T-helper 2 cell treated with Interferon-gamma antibody and Interleukin-4, amounts not matched to agents 5 μg/mL and 100 μg/mL, for 36 hours (primary cell): Measurements from ENCODE around the gene OSBPL10.

ENCODE experiments used
- DNase-seq: peaks from one replicate; pipeline ENCODE4 v3.0.0; 2021; ENCODE audit warnings: low spot score
- H3K27ac Mint-ChIP-seq: one replicate; pipeline ENCODE4 v1.8.0; 2021; ENCODE audit warnings: mild to moderate bottlenecking, mixed read lengths
- H3K27me3 Mint-ChIP-seq: one replicate; pipeline ENCODE4 v1.8.0; 2021; ENCODE audit warnings: low read depth, mixed read lengths
- H3K36me3 Mint-ChIP-seq: one replicate; pipeline ENCODE4 v1.8.0; 2021; ENCODE audit warnings: low read depth, mixed read lengths
- H3K4me1 Mint-ChIP-seq: one replicate; pipeline ENCODE4 v1.8.0; 2021; ENCODE audit warnings: low read depth, mixed read lengths
- H3K4me3 Mint-ChIP-seq: one replicate; pipeline ENCODE4 v1.8.0; 2022; ENCODE audit warnings: mild to moderate bottlenecking, moderate library complexity, mixed read lengths
- H3K9me3 Mint-ChIP-seq: one replicate; pipeline ENCODE4 v1.8.0; 2021; ENCODE audit warnings: mixed read lengths

Gene OSBPL10

GRCh38 chr3:31680072-31680870, 300.8 kb downstream of the OSBPL10 start:
- Mint-ChIP-seq H3K36me3 (no peaks in the 10 kb centered on the region), H3K9me3 (no peaks in the 10 kb centered on the region), H3K27me3 (no peaks in the 10 kb centered on the region), H3K4me1 (no peaks in the 10 kb centered on the region), H3K4me3 (no peak overlapping the region), H3K27ac (no peak overlapping the region)
- DNase-seq, result no peak

DNA sequence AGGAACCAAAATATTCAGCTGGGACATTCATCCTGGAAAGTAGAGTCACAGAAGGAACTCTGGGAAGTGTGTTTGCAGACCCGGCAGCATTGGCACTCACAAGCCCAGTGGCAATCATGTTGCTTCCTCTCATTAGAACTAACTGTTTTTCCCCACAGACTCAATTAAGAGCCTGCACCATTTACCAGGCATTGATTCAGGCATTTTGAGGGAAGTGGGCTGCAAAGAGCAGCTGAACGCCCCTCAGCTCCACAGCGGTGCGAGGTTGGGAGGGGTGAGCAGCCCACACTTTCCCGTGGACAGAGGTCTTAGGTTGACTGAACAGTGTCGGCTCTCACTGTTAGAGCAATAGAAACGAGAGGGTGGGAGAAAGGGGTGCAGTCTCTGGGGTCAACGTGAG, 304.5 kb downstream of the OSBPL10 start:
- DNase-seq, result no peak
- Mint-ChIP-seq H3K27ac (no peak overlapping the region), H3K9me3 (no peaks in the 10 kb centered on the region), H3K4me1 (no peaks in the 10 kb centered on the region), H3K4me3 (no peak overlapping the region), H3K36me3 (no peaks in the 10 kb centered on the region), H3K27me3 (no peaks in the 10 kb centered on the region)

DNA sequence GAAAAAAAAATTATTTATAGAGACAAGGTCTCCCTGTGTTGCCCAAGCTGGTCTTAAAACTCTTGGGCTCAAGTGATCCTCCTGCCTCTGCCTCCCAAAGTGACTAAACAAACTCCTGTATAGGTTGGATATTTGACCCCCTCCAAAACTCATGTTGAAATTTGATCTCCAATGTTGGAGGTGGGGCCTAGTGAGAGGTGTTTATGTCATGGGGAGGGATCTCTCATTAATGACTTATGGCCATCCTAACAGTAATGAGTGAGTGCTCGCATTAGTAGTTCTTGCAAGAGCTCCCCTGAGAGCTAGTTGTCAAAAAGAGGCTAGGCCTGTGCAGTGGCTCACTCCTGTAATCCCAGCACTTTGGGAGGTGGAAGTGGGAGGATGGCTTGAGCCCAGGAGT, 307.1 kb downstream of the OSBPL10 start:
- Mint-ChIP-seq H3K4me3 (no peak overlapping the region), H3K27me3 (no peaks in the 10 kb centered on the region), H3K9me3 (no peaks in the 10 kb centered on the region), H3K4me1 (no peaks in the 10 kb centered on the region), H3K36me3 (no peaks in the 10 kb centered on the region), H3K27ac (no peak overlapping the region)
- no peak for DNase-seq

DNA sequence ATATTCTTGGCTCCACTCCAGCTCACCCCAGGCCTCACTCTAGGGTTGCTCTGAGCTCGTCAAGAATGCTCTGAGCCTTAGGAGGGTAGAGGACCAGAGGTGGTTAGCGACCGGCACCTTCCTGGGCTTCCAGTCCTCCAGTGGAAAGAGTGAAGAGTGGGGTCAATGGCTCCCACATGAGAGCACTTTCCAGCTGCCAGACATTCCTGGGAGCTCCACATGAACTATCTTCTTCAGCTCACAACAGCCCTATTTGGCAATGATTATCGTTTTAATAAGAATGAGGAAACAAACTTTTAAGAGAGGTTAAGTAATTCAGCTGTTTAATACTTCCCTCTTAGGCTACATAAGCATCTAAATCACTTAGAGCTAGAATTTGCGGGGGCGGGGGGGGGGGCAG, 309.1 kb downstream of the OSBPL10 start:
- H3K27me3 Mint-ChIP-seq, result no peaks in the 10 kb centered on the region
- H3K4me1 Mint-ChIP-seq, result no peaks in the 10 kb centered on the region
- no peaks in the 10 kb centered on the region for H3K9me3 Mint-ChIP-seq
- DNase-seq, result no peak
- H3K36me3 Mint-ChIP-seq, result no peaks in the 10 kb centered on the region
- H3K4me3 Mint-ChIP-seq, result no peak overlapping the region
- no peak overlapping the region for H3K27ac Mint-ChIP-seq

DNA sequence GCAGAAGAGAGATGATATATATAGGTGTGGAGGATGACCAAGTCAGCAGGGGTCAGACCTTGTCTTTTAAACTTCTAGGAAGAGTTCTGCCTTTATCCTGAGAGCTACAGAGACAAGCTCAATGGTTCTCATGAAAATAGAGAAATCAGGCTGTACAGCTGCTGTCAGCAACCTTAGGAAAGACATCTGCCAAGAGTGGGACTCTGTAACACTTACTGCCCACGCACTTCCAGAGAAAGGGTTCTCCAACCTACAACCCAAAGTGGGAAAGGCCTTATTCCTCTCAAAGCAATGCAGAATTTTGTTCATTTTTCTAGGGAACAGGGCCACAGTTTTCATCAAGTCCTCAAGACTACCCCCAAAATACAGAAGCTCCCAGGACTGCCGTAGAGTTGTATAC, 309.6 kb downstream of the OSBPL10 start:
- no peak overlapping the region for H3K4me3 Mint-ChIP-seq
- H3K9me3 Mint-ChIP-seq, result no peaks in the 10 kb centered on the region
- no peaks in the 10 kb centered on the region for H3K27me3 Mint-ChIP-seq
- no peak for DNase-seq
- no peak overlapping the region for H3K27ac Mint-ChIP-seq
- H3K4me1 Mint-ChIP-seq, result no peaks in the 10 kb centered on the region
- H3K36me3 Mint-ChIP-seq, result no peaks in the 10 kb centered on the region

- Mint-ChIP-seq H3K27ac (no peak overlapping the region), H3K9me3 (no peaks in the 10 kb centered on the region), H3K4me3 (no peak overlapping the region), H3K4me1 (no peaks in the 10 kb centered on the region), H3K27me3 (no peaks in the 10 kb centered on the region), H3K36me3 (no peaks in the 10 kb centered on the region)
- no peak for DNase-seq
Measured at GRCh38 chr3:31670722-31671121, 310.3 kb downstream of the OSBPL10 start.

GRCh38 chr3:31670136-31670535, 310.9 kb downstream of the OSBPL10 start:
- Mint-ChIP-seq H3K4me1 (no peaks in the 10 kb centered on the region), H3K27me3 (no peaks in the 10 kb centered on the region), H3K27ac (no peak overlapping the region), H3K4me3 (no peak overlapping the region), H3K9me3 (no peaks in the 10 kb centered on the region), H3K36me3 (no peaks in the 10 kb centered on the region)
- no peak for DNase-seq

DNA sequence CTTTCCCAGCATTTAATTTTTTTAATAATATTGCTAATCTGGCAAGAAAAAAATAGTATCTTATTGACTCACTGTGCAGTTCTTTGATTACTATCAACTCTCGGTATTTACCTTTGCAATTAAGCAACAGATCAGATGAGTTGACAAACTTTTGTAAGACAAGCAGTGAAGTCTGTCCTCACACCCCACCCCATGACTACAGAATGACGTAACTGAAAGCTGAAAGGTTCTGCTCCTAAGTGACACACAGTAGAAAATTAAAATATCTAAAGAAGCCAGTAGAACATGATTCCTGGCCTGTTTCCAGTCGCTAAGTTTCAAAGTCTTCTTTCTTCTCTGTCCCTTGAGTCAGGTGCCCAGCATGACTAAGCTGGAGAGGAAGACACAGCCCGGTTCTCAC, 312.8 kb downstream of the OSBPL10 start:
- no peaks in the 10 kb centered on the region for H3K36me3 Mint-ChIP-seq
- H3K4me3 Mint-ChIP-seq, result no peak overlapping the region
- no peak overlapping the region for H3K27ac Mint-ChIP-seq
- no peaks in the 10 kb centered on the region for H3K4me1 Mint-ChIP-seq
- no peak for DNase-seq
- H3K27me3 Mint-ChIP-seq, result no peaks in the 10 kb centered on the region
- H3K9me3 Mint-ChIP-seq, result no peaks in the 10 kb centered on the region

- Mint-ChIP-seq H3K4me3 (no peak overlapping the region), H3K27ac (no peak overlapping the region), H3K36me3 (no peaks in the 10 kb centered on the region), H3K4me1 (no peaks in the 10 kb centered on the region), H3K9me3 (no peaks in the 10 kb centered on the region), H3K27me3 (no peaks in the 10 kb centered on the region)
- no peak for DNase-seq
Measured at GRCh38 chr3:31667582-31667981, 313.5 kb downstream of the OSBPL10 start.

- no peaks in the 10 kb centered on the region for H3K36me3 Mint-ChIP-seq
- no peaks in the 10 kb centered on the region for H3K27me3 Mint-ChIP-seq
- no peak overlapping the region for H3K4me3 Mint-ChIP-seq
- peaks cover 3% of the 10 kb centered on the region for H3K9me3 Mint-ChIP-seq
- no peak for DNase-seq
- peaks cover 4% of the 10 kb centered on the region for H3K4me1 Mint-ChIP-seq
- H3K27ac Mint-ChIP-seq, result no peak overlapping the region
Measured at GRCh38 chr3:31664031-31664430, 317.0 kb downstream of the OSBPL10 start.

- H3K36me3 Mint-ChIP-seq, result peaks cover 4% of the 10 kb centered on the region
- no peak for DNase-seq
- no peak overlapping the region for H3K4me3 Mint-ChIP-seq
- peaks cover 21% of the 10 kb centered on the region for H3K9me3 Mint-ChIP-seq
- no peak overlapping the region for H3K27ac Mint-ChIP-seq
- no peaks in the 10 kb centered on the region for H3K27me3 Mint-ChIP-seq
- H3K4me1 Mint-ChIP-seq, result peaks cover 4% of the 10 kb centered on the region
Measured at GRCh38 chr3:31661993-31662670, 318.9 kb downstream of the OSBPL10 start.

GRCh38 chr3:31661286-31661685, 319.8 kb downstream of the OSBPL10 start:
- DNase-seq, result no peak
- Mint-ChIP-seq H3K4me1 (peaks cover 4% of the 10 kb centered on the region), H3K36me3 (peaks cover 7% of the 10 kb centered on the region), H3K9me3 (peaks cover 30% of the 10 kb centered on the region), H3K27me3 (no peaks in the 10 kb centered on the region), H3K4me3 (no peak overlapping the region), H3K27ac (no peak overlapping the region)

GRCh38 chr3:31659246-31659645, 321.8 kb downstream of the OSBPL10 start:
- DNase-seq, result no peak
- peaks cover 49% of the 10 kb centered on the region for H3K9me3 Mint-ChIP-seq
- peaks cover 18% of the 10 kb centered on the region for H3K36me3 Mint-ChIP-seq
- H3K27ac Mint-ChIP-seq, result no peak overlapping the region
- no peak overlapping the region for H3K4me3 Mint-ChIP-seq
- H3K4me1 Mint-ChIP-seq, result peaks cover 4% of the 10 kb centered on the region
- H3K27me3 Mint-ChIP-seq, result no peaks in the 10 kb centered on the region

DNA sequence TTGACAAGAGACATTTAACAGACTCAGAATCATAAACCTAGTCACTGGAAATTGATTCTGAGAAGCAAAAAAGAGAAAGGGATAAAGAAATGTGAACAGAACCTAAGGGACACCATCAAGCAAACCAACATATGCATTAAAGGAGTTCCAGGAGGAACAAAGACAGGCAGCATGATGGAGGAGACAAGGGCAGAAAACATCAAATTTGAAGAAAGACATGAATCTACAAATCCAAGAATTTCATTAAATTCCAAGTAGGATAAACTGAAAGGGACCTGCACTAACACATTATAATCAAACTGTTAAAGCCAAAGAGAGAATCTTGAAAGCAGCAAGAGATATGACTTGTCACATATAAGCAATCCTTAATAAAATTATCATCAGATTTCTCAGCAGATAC, 326.1 kb downstream of the OSBPL10 start:
- Mint-ChIP-seq H3K27me3 (no peaks in the 10 kb centered on the region), H3K4me3 (no peak overlapping the region), H3K4me1 (no peaks in the 10 kb centered on the region), H3K27ac (no peak overlapping the region), H3K36me3 (peaks cover 40% of the 10 kb centered on the region), H3K9me3 (peaks cover 86% of the 10 kb centered on the region)
- DNase-seq, result no peak
